IMR-90 (cell line): ENCODE measurements around the gene MTG1.

ENCODE experiments used
- ELK1 ChIP-seq: fragments of 150-350 bp; IDR thresholded peaks from 2 replicates; pipeline ENCODE4 v1.6.1; 2016; ENCODE audit warnings: low read depth, mild to moderate bottlenecking, low read length, moderate library complexity, borderline replicate concordance
- MAFK ChIP-seq: IDR thresholded peaks from 2 replicates; pipeline ENCODE4 v1.6.1; 2012; ENCODE audit warnings: low read depth, low read length, improper control_type of control experiment
- MAZ ChIP-seq: IDR thresholded peaks from 2 replicates; pipeline ENCODE4 v1.6.1; 2012; ENCODE audit warnings: low read depth, mild to moderate bottlenecking, low read length, improper control_type of control experiment, moderate library complexity, borderline replicate concordance
- MXI1 ChIP-seq: IDR thresholded peaks from 2 replicates; pipeline ENCODE4 v1.6.1; 2012; ENCODE audit warnings: low read depth, mild to moderate bottlenecking, low read length, moderate library complexity, borderline replicate concordance
- POLR2A ChIP-seq: IDR thresholded peaks from 2 replicates; pipeline ENCODE4 v1.6.1; 2012; ENCODE audit warnings: mild to moderate bottlenecking, low read depth, low read length
- RAD21 ChIP-seq: IDR thresholded peaks from 2 replicates; pipeline ENCODE4 v1.6.1; 2012; ENCODE audit warnings: low read length, improper control_type of control experiment
- RCOR1 ChIP-seq: IDR thresholded peaks from 2 replicates; pipeline ENCODE4 v1.6.1; 2012; ENCODE audit warnings: mild to moderate bottlenecking, low read length, improper control_type of control experiment; ENCODE audit not compliant: insufficient replicate concordance
- RFX5 ChIP-seq: IDR thresholded peaks from 2 replicates; pipeline ENCODE4 v1.8.0; 2012; ENCODE audit warnings: low read depth, mild to moderate bottlenecking, low read length, moderate library complexity
- TF ChIP-seq, protein P1 (sequence below): conservative IDR thresholded peaks from 2 replicates; pipeline ENCODE4 v1.5.1; 2012; ENCODE audit warnings: mild to moderate bottlenecking, low read depth, low read length, improper control_type of control experiment
- TF ChIP-seq, protein P2 (sequence below): fragments of 150-350 bp; IDR thresholded peaks from 2 replicates; pipeline ENCODE4 v1.6.1; 2017; ENCODE audit warnings: mild to moderate bottlenecking, antibody characterized with exemption, low read length, low read depth

- TF ChIP-seq, protein P1, sequence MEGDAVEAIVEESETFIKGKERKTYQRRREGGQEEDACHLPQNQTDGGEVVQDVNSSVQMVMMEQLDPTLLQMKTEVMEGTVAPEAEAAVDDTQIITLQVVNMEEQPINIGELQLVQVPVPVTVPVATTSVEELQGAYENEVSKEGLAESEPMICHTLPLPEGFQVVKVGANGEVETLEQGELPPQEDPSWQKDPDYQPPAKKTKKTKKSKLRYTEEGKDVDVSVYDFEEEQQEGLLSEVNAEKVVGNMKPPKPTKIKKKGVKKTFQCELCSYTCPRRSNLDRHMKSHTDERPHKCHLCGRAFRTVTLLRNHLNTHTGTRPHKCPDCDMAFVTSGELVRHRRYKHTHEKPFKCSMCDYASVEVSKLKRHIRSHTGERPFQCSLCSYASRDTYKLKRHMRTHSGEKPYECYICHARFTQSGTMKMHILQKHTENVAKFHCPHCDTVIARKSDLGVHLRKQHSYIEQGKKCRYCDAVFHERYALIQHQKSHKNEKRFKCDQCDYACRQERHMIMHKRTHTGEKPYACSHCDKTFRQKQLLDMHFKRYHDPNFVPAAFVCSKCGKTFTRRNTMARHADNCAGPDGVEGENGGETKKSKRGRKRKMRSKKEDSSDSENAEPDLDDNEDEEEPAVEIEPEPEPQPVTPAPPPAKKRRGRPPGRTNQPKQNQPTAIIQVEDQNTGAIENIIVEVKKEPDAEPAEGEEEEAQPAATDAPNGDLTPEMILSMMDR: no peak
- no peak for TF ChIP-seq POLR2A
- TF ChIP-seq RFX5: no peak
- TF ChIP-seq RCOR1: no peak
- no peak for TF ChIP-seq MAZ
- TF ChIP-seq ELK1: no peak
- no peak for TF ChIP-seq MXI1
- no peak for TF ChIP-seq RAD21
- TF ChIP-seq, protein P2, sequence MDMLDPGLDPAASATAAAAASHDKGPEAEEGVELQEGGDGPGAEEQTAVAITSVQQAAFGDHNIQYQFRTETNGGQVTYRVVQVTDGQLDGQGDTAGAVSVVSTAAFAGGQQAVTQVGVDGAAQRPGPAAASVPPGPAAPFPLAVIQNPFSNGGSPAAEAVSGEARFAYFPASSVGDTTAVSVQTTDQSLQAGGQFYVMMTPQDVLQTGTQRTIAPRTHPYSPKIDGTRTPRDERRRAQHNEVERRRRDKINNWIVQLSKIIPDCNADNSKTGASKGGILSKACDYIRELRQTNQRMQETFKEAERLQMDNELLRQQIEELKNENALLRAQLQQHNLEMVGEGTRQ: no peak
- TF ChIP-seq MAFK: no peak
Measured at GRCh38 chr10:133452453-133452852, 58.5 kb downstream of the MTG1 start.
